ENCODE measurements around the gene MRM2.

DNA sequence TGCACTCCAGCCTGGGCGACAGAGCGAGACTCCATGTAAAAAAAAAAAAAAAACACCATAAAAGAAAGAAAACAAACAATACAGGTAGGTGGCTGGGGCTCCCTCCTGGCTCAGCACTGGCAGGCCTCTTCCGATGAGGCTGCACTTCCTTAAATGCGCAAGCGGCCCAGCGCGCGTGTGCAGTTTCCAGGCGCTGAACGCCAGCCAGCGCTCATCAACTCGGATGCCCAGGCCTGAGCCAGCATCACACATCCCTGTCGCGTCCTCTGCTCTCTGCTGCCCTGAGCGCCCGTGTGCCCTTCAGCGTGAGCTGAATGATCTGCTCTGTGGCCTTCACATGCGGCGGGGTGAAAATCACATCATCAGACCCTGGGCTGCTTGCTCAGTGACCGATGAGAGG lies 31.9 kb upstream of the MRM2 start:
- TF ChIP-seq, protein P1, sequence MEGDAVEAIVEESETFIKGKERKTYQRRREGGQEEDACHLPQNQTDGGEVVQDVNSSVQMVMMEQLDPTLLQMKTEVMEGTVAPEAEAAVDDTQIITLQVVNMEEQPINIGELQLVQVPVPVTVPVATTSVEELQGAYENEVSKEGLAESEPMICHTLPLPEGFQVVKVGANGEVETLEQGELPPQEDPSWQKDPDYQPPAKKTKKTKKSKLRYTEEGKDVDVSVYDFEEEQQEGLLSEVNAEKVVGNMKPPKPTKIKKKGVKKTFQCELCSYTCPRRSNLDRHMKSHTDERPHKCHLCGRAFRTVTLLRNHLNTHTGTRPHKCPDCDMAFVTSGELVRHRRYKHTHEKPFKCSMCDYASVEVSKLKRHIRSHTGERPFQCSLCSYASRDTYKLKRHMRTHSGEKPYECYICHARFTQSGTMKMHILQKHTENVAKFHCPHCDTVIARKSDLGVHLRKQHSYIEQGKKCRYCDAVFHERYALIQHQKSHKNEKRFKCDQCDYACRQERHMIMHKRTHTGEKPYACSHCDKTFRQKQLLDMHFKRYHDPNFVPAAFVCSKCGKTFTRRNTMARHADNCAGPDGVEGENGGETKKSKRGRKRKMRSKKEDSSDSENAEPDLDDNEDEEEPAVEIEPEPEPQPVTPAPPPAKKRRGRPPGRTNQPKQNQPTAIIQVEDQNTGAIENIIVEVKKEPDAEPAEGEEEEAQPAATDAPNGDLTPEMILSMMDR (IDR thresholded peaks at IDR 0.05 in 8 of 11, conservative IDR thresholded peaks at IDR 0.05 in 3 of 11), result no peak
- TF ChIP-seq POLR2A (IDR thresholded peaks at IDR 0.05), result no peak
- peak in 2 of 3 donors; percentile 22 to 68 for TF ChIP-seq POLR2AphosphoS5 (IDR thresholded peaks at IDR 0.05)

All from spleen (tissue), 7 donors.